ENCODE measurements around the gene SRSF3. TPM values are rescaled to one million over a fixed set of nuclear protein-coding genes. Genes with fewer than 3 reads are reported as not detected.
"Not testable (repeated sequence)": the region's sequence is repeated elsewhere in the genome, so short reads cannot be mapped to it uniquely, and the experiment has no call there.

SRSF3 gene
- total RNA-seq, 1 donor from 2014 or later, result 546 TPM

- Mint-ChIP-seq H3K9me3 (no peaks in the 10 kb centered on the region), H3K36me3 (ENCODE audit: low read depth) (no peaks in the 10 kb centered on the region), H3K27ac (no peak overlapping the region), H3K4me3 (no peak overlapping the region), H3K4me1 (ENCODE audit: low read depth) (no peaks in the 10 kb centered on the region), H3K27me3 (ENCODE audit: insufficient read depth) (no peaks in the 10 kb centered on the region)
- intact Hi-C loops (cut with micrococcal nuclease), result no loop called here
- DNase-seq (ENCODE audit: low spot score), result no peak
Measured at GRCh38 chr6:36636687-36637418, 42.7 kb downstream of the SRSF3 start.

DNA sequence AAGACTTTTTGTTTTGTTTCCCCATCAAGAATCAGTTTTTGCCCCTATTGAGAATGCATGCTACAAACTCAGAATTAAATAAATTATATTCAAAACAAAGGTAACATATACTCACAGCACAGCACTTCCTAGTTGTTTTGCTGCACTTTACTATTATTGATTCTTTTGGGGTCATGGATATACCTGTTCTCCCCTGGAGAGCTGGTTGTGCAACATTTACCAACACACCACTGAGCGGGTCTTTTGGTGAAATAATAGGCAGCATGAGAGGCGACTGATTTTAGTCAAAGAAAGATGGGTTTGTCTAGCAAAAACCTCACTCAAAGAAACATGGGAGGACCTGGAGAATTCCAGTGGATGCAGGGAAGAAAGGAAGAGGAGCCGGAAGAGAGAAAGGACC, 44.4 kb downstream of the SRSF3 start:
- intact Hi-C loops (cut with micrococcal nuclease), result no loop called here
- Mint-ChIP-seq H3K4me1 (ENCODE audit: low read depth) (no peaks in the 10 kb centered on the region), H3K36me3 (ENCODE audit: low read depth) (no peaks in the 10 kb centered on the region), H3K9me3 (no peaks in the 10 kb centered on the region), H3K27me3 (ENCODE audit: insufficient read depth) (peaks cover 2% of the 10 kb centered on the region), H3K4me3 (no peak overlapping the region), H3K27ac (no peak overlapping the region)
- no peak for DNase-seq (ENCODE audit: low spot score)

DNA sequence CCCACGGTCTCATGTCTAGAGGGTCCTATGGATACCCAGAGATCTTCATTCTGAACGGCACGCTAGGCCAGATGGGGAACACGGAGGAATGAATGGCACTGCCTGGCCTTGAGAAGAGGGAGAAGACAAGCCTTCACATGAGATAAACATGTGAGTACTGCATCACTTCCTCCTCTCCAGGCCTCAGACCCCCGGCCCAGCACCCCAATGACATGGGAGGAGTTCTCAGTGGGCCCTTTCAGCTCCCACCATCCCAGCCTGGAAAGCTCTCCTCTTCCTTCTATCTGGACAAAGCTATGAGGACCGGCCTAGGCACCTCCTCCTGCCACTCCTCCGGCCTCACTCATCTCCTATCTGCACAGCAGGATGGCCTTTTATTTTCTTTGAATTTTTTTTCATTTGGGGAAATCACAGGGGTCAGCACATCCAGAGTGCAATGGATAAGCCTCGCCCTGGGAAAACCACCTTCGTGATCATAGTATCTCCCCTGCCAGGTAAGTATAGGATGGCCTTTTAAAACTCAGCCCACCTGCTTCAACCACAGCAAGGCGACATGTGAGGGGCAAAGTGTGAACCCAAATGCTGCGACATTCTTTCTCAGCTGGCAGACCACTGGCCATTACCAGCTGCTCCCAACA, 45.1 kb downstream of the SRSF3 start:
- intact Hi-C loops (cut with micrococcal nuclease), result no loop called here
- H3K27me3 Mint-ChIP-seq (ENCODE audit: insufficient read depth), result peaks cover 2% of the 10 kb centered on the region
- H3K27ac Mint-ChIP-seq, result no peak overlapping the region
- H3K4me3 Mint-ChIP-seq, result no peak overlapping the region
- no peak for DNase-seq (ENCODE audit: low spot score)
- H3K36me3 Mint-ChIP-seq (ENCODE audit: low read depth), result no peaks in the 10 kb centered on the region
- no peaks in the 10 kb centered on the region for H3K9me3 Mint-ChIP-seq
- H3K4me1 Mint-ChIP-seq (ENCODE audit: low read depth), result no peaks in the 10 kb centered on the region

GRCh38 chr6:36641543-36641942, 47.4 kb downstream of the SRSF3 start:
- intact Hi-C loops (cut with micrococcal nuclease), result no loop called here
- Mint-ChIP-seq H3K4me3 (no peak overlapping the region), H3K4me1 (ENCODE audit: low read depth) (no peaks in the 10 kb centered on the region), H3K36me3 (ENCODE audit: low read depth) (no peaks in the 10 kb centered on the region), H3K27me3 (ENCODE audit: insufficient read depth) (peaks cover 11% of the 10 kb centered on the region), H3K9me3 (no peaks in the 10 kb centered on the region), H3K27ac (no peak overlapping the region)
- no peak for DNase-seq (ENCODE audit: low spot score)

DNA sequence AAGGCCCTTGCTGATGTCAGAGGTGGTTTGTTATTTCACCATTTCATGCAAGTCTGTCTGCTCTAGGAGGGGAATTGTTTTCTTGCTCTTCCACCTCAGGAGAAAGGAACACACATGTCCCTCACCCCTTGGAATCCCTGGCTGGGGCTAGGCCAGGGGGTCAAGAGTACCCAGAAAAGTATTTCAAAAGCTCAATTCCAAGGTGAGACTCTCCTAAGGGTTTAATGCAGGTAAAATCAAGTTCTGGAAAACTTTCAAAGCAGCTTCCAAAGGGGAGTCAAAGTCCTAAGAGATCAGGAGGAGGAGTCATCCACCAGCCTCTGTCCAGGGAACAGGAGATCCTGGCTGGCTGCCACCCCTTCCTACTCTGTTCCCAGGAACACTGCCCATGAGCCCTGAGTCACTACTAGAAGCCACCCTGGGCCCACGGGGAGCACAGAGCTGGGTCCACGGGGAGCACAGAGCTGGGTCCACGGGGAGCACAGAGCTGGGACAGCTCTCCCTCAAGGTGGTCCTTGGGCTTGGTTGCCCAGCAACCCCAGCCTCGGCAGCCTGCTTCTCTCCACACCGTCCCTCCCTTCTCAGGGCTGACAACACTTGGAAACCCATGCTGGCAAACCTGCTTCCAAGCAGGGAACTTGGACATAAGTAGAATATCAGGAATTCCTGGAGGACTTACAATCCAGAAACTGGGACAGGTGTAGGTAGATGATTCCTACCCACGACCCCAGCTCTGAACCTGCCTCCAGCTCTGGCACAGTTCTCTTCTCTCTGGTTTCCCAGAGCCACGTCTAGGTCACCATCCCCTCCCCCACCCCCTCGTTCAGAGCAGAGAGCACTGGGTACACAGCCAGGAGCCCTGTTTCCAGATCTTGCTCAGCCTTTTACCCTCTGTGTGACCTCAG, 49.0 kb downstream of the SRSF3 start:
- DNase-seq (ENCODE audit: low spot score), result no peak
- intact Hi-C loops (cut with micrococcal nuclease), result no loop called here
- H3K4me3 Mint-ChIP-seq, result no peak overlapping the region
- H3K4me1 Mint-ChIP-seq (ENCODE audit: low read depth), result no peaks in the 10 kb centered on the region
- no peak overlapping the region for H3K27ac Mint-ChIP-seq
- peaks cover 19% of the 10 kb centered on the region for H3K27me3 Mint-ChIP-seq (ENCODE audit: insufficient read depth)
- H3K36me3 Mint-ChIP-seq (ENCODE audit: low read depth), result no peaks in the 10 kb centered on the region
- no peaks in the 10 kb centered on the region for H3K9me3 Mint-ChIP-seq

DNA sequence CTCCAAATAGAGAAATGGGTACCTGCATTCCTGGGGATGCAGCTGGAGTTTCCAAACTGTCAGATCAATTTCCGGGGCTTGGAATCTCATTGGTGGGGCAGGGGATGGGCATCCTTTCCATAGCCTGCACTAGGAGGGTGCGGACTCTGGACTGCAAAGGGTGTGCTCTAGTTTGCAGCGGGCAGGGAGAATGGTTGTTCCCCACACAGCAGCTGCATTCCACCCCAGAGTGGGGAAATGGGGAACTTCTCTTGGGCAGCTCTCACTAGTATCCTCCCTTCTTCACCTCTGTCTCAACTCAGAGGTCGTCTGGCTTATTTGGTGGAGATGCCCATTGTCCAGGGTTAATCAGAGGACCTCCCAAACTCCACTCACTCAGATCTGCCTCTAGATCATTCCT, 49.8 kb downstream of the SRSF3 start:
- Mint-ChIP-seq H3K4me1 (ENCODE audit: low read depth) (no peaks in the 10 kb centered on the region), H3K27me3 (ENCODE audit: insufficient read depth) (peaks cover 22% of the 10 kb centered on the region), H3K9me3 (no peaks in the 10 kb centered on the region), H3K36me3 (ENCODE audit: low read depth) (no peaks in the 10 kb centered on the region), H3K4me3 (no peak overlapping the region), H3K27ac (no peak overlapping the region)
- intact Hi-C loops (cut with micrococcal nuclease), result no loop called here
- no peak for DNase-seq (ENCODE audit: low spot score)

DNA sequence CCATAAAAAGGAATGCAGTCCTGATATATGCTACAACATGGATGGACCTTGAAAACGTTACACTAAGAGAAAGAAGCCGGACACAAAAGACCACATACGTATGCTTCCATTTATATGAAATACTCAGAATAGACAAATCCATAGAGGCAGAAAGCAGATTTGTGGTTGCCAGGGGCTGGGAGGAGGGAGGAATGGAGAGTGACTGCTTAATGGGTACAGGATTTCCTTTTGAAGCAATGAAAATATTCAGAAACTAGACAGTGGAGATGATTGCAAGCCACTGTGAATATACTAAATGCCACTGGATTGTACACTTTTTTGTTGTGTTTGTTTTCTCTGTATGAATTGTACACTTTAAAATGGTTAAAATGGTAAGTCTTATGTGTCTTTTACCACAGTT, 54.9 kb downstream of the SRSF3 start:
- intact Hi-C loops (cut with micrococcal nuclease), result no loop called here
- Mint-ChIP-seq H3K36me3 (ENCODE audit: low read depth) (no peaks in the 10 kb centered on the region), H3K9me3 (no peaks in the 10 kb centered on the region), H3K4me1 (ENCODE audit: low read depth) (no peaks in the 10 kb centered on the region), H3K27ac (no peak overlapping the region), H3K4me3 (no peak overlapping the region), H3K27me3 (ENCODE audit: insufficient read depth) (peaks cover 34% of the 10 kb centered on the region)
- DNase-seq (ENCODE audit: low spot score), result no peak

- peaks cover under 1% of the 10 kb centered on the region for H3K4me1 Mint-ChIP-seq (ENCODE audit: low read depth)
- no peak overlapping the region for H3K4me3 Mint-ChIP-seq
- H3K9me3 Mint-ChIP-seq, result no peaks in the 10 kb centered on the region
- H3K27me3 Mint-ChIP-seq (ENCODE audit: insufficient read depth), result peaks cover 41% of the 10 kb centered on the region
- intact Hi-C loops (cut with micrococcal nuclease), result no loop called here
- no peaks in the 10 kb centered on the region for H3K36me3 Mint-ChIP-seq (ENCODE audit: low read depth)
- no peak for DNase-seq (ENCODE audit: low spot score)
- no peak overlapping the region for H3K27ac Mint-ChIP-seq
Measured at GRCh38 chr6:36649701-36650484, 55.7 kb downstream of the SRSF3 start.

DNA sequence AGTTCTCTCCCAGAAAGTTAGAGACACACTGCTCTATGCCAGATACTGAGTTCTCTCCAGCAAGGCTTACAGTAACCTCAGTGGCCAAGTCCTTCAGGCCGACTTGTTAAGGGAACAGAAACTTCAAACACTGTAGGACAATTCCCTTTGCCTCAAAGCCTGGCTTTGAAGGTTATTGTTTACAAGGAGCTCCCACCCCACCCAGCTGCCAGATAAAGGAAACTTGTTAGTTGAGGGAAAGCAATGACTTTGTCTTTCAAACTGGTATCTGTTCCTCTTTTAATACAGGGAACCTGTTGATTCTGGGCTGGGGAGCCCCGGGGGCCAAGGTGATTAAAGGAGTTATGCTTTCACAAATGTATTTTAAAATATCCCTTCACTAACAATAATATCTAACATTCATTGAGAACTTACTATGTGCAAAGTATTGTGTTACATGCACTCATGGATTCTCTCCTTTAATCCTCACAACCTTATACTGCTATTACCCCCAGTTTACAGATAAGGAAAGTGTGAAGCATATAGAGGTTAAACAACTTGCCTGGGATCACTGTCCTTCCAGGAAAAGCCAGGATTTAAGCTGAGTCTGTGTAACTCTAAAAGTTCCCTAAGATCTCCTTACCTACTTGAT, 56.8 kb downstream of the SRSF3 start:
- Mint-ChIP-seq H3K4me1 (ENCODE audit: low read depth) (peaks cover 7% of the 10 kb centered on the region), H3K36me3 (ENCODE audit: low read depth) (no peaks in the 10 kb centered on the region), H3K27ac (no peak overlapping the region), H3K9me3 (no peaks in the 10 kb centered on the region), H3K27me3 (ENCODE audit: insufficient read depth) (peaks cover 46% of the 10 kb centered on the region), H3K4me3 (no peak overlapping the region)
- intact Hi-C loops (cut with micrococcal nuclease), result no loop called here
- no peak for DNase-seq (ENCODE audit: low spot score)

DNA sequence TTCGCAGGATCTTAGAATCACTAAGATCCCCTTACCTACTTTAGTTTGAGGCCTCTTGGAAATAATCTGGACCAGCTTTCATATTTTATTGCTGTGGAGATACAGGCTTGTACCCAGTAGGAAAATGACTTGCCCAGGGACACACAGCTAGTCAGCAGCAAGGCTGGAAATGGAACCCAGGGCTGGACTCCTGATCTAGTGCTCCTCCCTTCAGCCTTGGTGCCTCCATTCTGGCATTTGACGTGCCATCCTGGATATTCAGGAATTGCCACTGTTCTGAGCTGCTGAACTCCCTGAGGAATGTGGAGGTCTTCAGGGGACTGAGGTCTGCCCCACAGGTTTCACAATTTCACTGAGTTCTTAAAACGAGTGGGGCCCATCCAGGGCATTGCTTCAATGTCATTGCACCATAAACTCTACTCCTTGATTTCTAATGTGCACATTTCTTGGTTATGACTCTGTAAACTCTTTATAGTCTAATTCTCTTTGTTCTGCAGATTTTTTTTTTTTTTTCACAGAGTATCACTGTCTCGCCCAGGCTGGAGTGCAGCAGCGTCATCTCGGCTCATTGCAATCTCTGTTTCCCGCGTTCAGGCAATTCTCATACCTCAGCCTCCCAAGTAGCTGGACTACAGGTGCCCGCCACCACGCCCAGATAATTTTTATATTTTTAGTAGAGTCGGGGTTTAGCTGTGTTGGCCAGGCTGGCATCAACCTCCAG, 57.7 kb downstream of the SRSF3 start:
- H3K27me3 Mint-ChIP-seq (ENCODE audit: insufficient read depth), result peaks cover 43% of the 10 kb centered on the region
- intact Hi-C loops (cut with micrococcal nuclease), result no loop called here

DNA sequence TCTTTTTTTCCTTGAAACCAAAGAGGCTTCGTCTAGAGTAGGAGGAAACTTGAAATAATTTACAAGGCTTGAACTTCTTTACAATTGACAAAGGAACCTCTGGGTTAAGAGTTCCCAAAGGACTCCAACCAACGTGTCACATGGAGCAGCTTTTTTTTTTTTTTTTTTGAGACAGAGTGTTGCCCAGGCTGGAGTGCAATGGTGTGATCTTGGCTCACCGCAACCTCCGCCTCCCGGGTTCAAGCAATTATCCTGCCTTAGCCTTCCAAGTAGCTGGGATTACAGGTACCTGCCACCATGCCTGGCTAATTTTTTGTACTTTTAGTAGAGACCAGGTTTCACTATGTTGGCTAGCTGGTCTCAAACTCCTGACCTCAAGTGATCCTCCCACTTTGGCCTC, 60.3 kb downstream of the SRSF3 start:
- H3K27ac Mint-ChIP-seq; H3K36me3 Mint-ChIP-seq (ENCODE audit: low read depth); DNase-seq (ENCODE audit: low spot score); intact Hi-C loops (cut with micrococcal nuclease); H3K9me3 Mint-ChIP-seq; H3K4me1 Mint-ChIP-seq (ENCODE audit: low read depth); H3K4me3 Mint-ChIP-seq: not testable (repeated sequence)
- H3K27me3 Mint-ChIP-seq (ENCODE audit: insufficient read depth), result peaks cover 50% of the 10 kb centered on the region

More for the DNA sequence above, 57.7 kb downstream of the SRSF3 start:
- Mint-ChIP-seq H3K9me3 (no peaks in the 10 kb centered on the region), H3K27ac (no peak overlapping the region), H3K4me3 (no peak overlapping the region), H3K4me1 (ENCODE audit: low read depth) (peaks cover 7% of the 10 kb centered on the region), H3K36me3 (ENCODE audit: low read depth) (no peaks in the 10 kb centered on the region)
- DNase-seq (ENCODE audit: low spot score), result no peak
